Spleen (tissue), 11 donors: ENCODE data around the gene OTULIN. TPM values are rescaled to one million over a fixed set of nuclear protein-coding genes. Genes with fewer than 3 reads are reported as not detected.

ENCODE experiments used
- DNase-seq: peaks from one replicate; pipeline ENCODE4 v3.0.0-alpha.2; 2020
- H3K27ac ChIP-seq, 8 donors: fragments of 200-600 bp; sonication (generic) in 7 of 8; 1 replicate in 4 of 8; 2 replicates in 4 of 8; pipeline versions ENCODE4 v1.5.0 to v1.8.0; 2016 to 2021; ENCODE audit warnings: inconsistent platforms in 4 of 8, mild to moderate bottlenecking in 4 of 8, moderate library complexity in 1 of 8
- H3K27me3 ChIP-seq, 7 donors: fragments of 200-600 bp; sonication (generic) in 6 of 7; replicated peaks in 1 of 7; 1 replicate in 4 of 7; 2 replicates in 3 of 7; pipeline versions ENCODE4 v1.5.0 to v1.8.0; 2016 to 2021; ENCODE audit warnings: inconsistent platforms in 3 of 7, mild to moderate bottlenecking in 1 of 7
- H3K36me3 ChIP-seq, 6 donors: fragments of 200-600 bp; sonication (generic) in 5 of 6; 1 replicate in 4 of 6; 2 replicates in 2 of 6; pipeline versions ENCODE4 v1.5.0 to v1.8.0; 2016 to 2021; ENCODE audit warnings: inconsistent platforms in 2 of 6
- H3K4me1 ChIP-seq, 6 donors: fragments of 200-600 bp; sonication (generic) in 5 of 6; 1 replicate in 3 of 6; 2 replicates in 3 of 6; pipeline versions ENCODE4 v1.5.0 to v1.8.0; 2016 to 2021; ENCODE audit warnings: inconsistent platforms in 3 of 6
- H3K4me3 ChIP-seq, 8 donors: fragments of 200-600 bp; sonication (generic) in 7 of 8; 1 replicate in 4 of 8; 2 replicates in 4 of 8; pipeline versions ENCODE4 v1.5.0 to v1.8.0; 2016 to 2021; ENCODE audit warnings: inconsistent platforms in 4 of 8, mild to moderate bottlenecking in 4 of 8, moderate library complexity in 2 of 8
- H3K9me3 ChIP-seq, 8 donors: fragments of 200-600 bp; sonication (generic) in 7 of 8; 1 replicate in 4 of 8; 2 replicates in 4 of 8; pipeline versions ENCODE4 v1.5.0 to v1.8.0; 2016 to 2021; ENCODE audit warnings: inconsistent platforms in 4 of 8
- CTCF ChIP-seq, 11 experiments: fragments of 200-600 bp in 7 of 11; fragments of 450-650 bp in 4 of 11; sonication (generic) in 4 of 11; IDR thresholded peaks in 8 of 11; conservative IDR thresholded peaks in 3 of 11; 1 replicate in 7 of 11; 2 replicates in 4 of 11; pipeline versions ENCODE4 v1.4.0 to v1.8.0; 2016 to 2021; ENCODE audit warnings: antibody characterized with exemption in 11 of 11, inconsistent platforms in 4 of 11, mild to moderate bottlenecking in 1 of 11
- POLR2A ChIP-seq, 3 donors: fragments of 450-650 bp; IDR thresholded peaks; one replicate each; pipeline ENCODE4 v1.5.1; 2017; ENCODE audit warnings: antibody characterized with exemption in 3 of 3, mild to moderate bottlenecking in 1 of 3
- POLR2AphosphoS5 ChIP-seq, 3 donors: sonication (generic); formaldehyde crosslinking; IDR thresholded peaks; one replicate each; pipeline ENCODE4 v1.5.1; 2017; ENCODE audit warnings: antibody characterized with exemption in 3 of 3
- WGBS, 5 donors: extraction: QIAGEN DNeasy Blood & Tissue Kit in 3 of 5; methylation state at CpG; one replicate each; pipeline versions ENCODE4 v1.1.5 to v1.1.7; 2013 to 2018; 5-methylcytosine and 5-hydroxymethylcytosine counted together
- intact Hi-C: fragments of 100-400 bp; cut with DNase I; formaldehyde crosslinking; loops from one replicate; pipeline ENCODE4 v1.15.0; 2023; ENCODE audit warnings: low total_unique reads
- polyA plus RNA-seq, 3 donors: library from polyadenylated mRNA; stranded (reverse); fragments of 200-250 nt; gene quantifications; one replicate each; pipeline ENCODE4 v1.2.1, GENCODE V29; 2013
- total RNA-seq, 7 donors: library from RNA; depleted of rRNA in 3 of 7; stranded (reverse); fragments of >200 nt in 3 of 7; fragmentation: NEBNext Ultra II Directional in 4 of 7; extraction: Animal tissue kit (Norgen Biotek cat#: 25700) in 4 of 7; gene quantifications; one replicate each; pipeline versions ENCODE4 v1.1.0 to v1.2.1, GENCODE V29; 2016 to 2021
- donor health status: healthy with polysubstance abuse.
- donor health status: DM: no; HTN: no; CAD: no; lungs with moderate emphysema.
- donor health status: DM: no; HTN: no; CAD: no.
- donor health status: Bipolar disorder and iron deficiency.
- donor health status: healthy.
- donor health status: DM: no; HTN: no; CAD: no.
- donor health status: DM: yes; HTN: yes; CAD: no.

The OTULIN gene
- total and polyA plus RNA-seq, 10 donors = 2.7 to 53.7 (median 35.9) TPM

GRCh38 chr5:14644623-14645237 lies 19.8 kb upstream of the OTULIN start:
- peaks cover 0 to 10% (median 0%) of the 10 kb centered on the region in 7 donors for H3K27me3 ChIP-seq
- intact Hi-C loops = loop anchor here (10.0 kb wide), 1 partner anchor 280 kb away; no protein-coding TSS in a partner anchor
- H3K4me3 ChIP-seq = no peak overlapping the region
- H3K36me3 ChIP-seq = no peaks in the 10 kb centered on the region
- WGBS, 5 donors = 79 to 92% (median 83%) methylated on average over 1 of the region's 1 CpG
- no peak overlapping the region for H3K27ac ChIP-seq
- no peak for TF ChIP-seq CTCF (IDR thresholded peaks at IDR 0.05 in 8 of 11, conservative IDR thresholded peaks at IDR 0.05 in 3 of 11)
- TF ChIP-seq POLR2AphosphoS5 (IDR thresholded peaks at IDR 0.05) = no peak
- TF ChIP-seq POLR2A (IDR thresholded peaks at IDR 0.05) = no peak
- DNase-seq = no peak
- peaks cover 0 to 9% (median 2%) of the 10 kb centered on the region in 6 donors for H3K4me1 ChIP-seq
- H3K9me3 ChIP-seq = no peaks in the 10 kb centered on the region

DNA sequence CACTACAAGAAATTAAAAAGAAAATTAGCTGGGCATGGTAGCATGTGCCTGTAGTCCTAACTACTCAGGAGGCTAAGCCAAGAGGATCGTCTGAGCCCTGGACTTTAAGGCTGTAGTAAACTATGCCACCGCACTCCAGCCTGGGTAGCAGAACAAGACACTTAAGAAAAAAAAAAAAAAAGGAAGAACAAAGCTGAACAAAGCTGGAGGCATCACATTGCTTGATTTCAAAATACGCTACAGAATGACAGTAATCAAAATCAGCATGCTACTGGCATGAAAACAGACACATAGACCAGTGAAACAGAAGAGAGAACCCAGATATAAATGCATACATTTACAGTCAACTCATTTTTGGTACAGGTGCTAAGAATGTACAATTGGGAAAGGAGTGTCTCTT lies 14.5 kb upstream of the OTULIN start:
- H3K9me3 ChIP-seq = no peaks in the 10 kb centered on the region
- H3K27ac ChIP-seq = no peak overlapping the region
- no peak for DNase-seq
- H3K27me3 ChIP-seq = peaks cover 0 to 5% (median 0%) of the 10 kb centered on the region in 7 donors
- no peaks in the 10 kb centered on the region for H3K36me3 ChIP-seq
- intact Hi-C loops = no loop called here
- H3K4me3 ChIP-seq = no peak overlapping the region
- TF ChIP-seq CTCF (IDR thresholded peaks at IDR 0.05 in 8 of 11, conservative IDR thresholded peaks at IDR 0.05 in 3 of 11) (no peak), POLR2AphosphoS5 (IDR thresholded peaks at IDR 0.05) (no peak), POLR2A (IDR thresholded peaks at IDR 0.05) (no peak)
- peaks cover 0 to 9% (median 2%) of the 10 kb centered on the region in 6 donors for H3K4me1 ChIP-seq
- 80 to 91% (median 86%) methylated on average over 3 of the region's 3 CpGs for WGBS, 5 donors

DNA sequence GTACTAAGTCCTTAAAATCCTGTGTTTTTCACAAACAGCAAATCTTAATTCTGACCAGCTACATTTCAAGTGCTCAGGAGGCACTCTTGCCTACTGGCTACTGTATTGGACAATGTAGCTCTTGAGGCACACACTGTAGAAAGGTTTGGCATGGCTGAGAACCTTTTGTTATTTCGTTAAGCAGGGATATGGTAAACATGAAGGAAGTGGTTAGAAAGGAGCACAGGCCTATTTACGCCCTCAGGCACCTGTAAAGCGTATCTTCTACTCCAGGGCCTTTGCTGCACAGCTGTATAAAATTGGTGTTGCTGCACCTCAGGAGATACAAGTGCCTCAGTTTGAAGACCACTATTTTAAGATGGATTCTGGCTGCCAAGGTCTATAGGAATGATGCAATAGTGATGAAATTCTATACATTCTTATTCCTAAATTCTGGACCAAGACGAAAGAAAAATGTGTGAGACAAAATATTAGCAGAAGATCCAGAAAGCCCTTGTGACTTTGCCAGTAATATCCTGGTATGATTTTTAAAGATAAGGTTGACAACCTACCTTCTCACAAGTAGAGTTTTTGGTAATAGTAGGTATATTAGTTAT lies 9.3 kb upstream of the OTULIN start:
- H3K9me3 ChIP-seq = no peaks in the 10 kb centered on the region
- H3K36me3 ChIP-seq = no peaks in the 10 kb centered on the region
- no peak overlapping the region for H3K4me3 ChIP-seq
- WGBS, 5 donors = 46 to 52% (median 48%) methylated on average over 4 of the region's 4 CpGs
- H3K27me3 ChIP-seq = no peaks in the 10 kb centered on the region
- intact Hi-C loops = no loop called here
- H3K27ac ChIP-seq = no peak overlapping the region
- no peaks in the 10 kb centered on the region for H3K4me1 ChIP-seq
- no peak for DNase-seq
- TF ChIP-seq CTCF (IDR thresholded peaks at IDR 0.05 in 8 of 11, conservative IDR thresholded peaks at IDR 0.05 in 3 of 11) (no peak), POLR2AphosphoS5 (IDR thresholded peaks at IDR 0.05) (no peak), POLR2A (IDR thresholded peaks at IDR 0.05) (no peak)

DNA sequence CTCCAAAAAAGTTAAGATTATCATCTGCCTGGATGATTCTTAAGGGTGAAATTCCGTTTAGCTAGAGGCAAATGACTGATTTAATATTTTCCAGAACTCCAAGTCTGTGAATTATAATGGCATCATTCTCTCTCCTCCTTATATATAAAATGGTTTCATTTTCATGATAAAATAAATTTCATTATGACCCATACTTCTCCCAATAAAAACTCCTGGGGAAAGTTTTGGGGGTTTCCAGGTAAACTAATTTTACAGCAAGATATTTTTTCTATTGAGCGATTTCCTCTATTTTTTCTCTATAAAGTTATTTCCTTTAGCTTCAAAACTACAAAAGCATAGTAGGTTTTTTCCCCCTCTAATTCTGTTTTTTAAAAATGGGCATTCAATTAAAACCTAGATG lies 7.6 kb upstream of the OTULIN start:
- TF ChIP-seq POLR2A (IDR thresholded peaks at IDR 0.05) (no peak), POLR2AphosphoS5 (IDR thresholded peaks at IDR 0.05) (no peak), CTCF (IDR thresholded peaks at IDR 0.05 in 8 of 11, conservative IDR thresholded peaks at IDR 0.05 in 3 of 11) (no peak)
- no peak for DNase-seq
- Histone ChIP-seq H3K27me3 (no peaks in the 10 kb centered on the region), H3K27ac (no peak overlapping the region), H3K4me3 (no peak overlapping the region), H3K4me1 (no peaks in the 10 kb centered on the region), H3K9me3 (no peaks in the 10 kb centered on the region), H3K36me3 (no peaks in the 10 kb centered on the region)
- 32 to 65% (median 33%) methylated on average over 2 of the region's 2 CpGs for WGBS, 5 donors
- intact Hi-C loops = no loop called here
